Measurements from ENCODE around the gene AIMP1. TPM values are rescaled to one million over a fixed set of nuclear protein-coding genes. Genes with fewer than 3 reads are reported as not detected.

The AIMP1 gene
- total and polyA plus RNA-seq, 2 experiments from 2014 or later, result 33.7 to 53.7 TPM

- TF ChIP-seq EZH2 (IDR thresholded peaks at IDR 0.05; ENCODE audit: borderline replicate concordance) (no peak), EZH2phosphoT487 (IDR thresholded peaks at IDR 0.05; ENCODE audit: low read depth, severe bottlenecking, unreplicated experiment) (no peak), CTCF (IDR thresholded peaks at IDR 0.05; ENCODE audit: poor library complexity) (no peak)
- peaks cover 2% of the 10 kb centered on the region for H4K20me1 ChIP-seq (ENCODE audit: insufficient read depth, poor library complexity, severe bottlenecking)
- peak overlapping the region; percentile 73 for H2AFZ ChIP-seq
- H3K36me3 ChIP-seq (replicated peaks; ENCODE audit: insufficient read depth, low read depth), result no peaks in the 10 kb centered on the region
- H3K4me2 ChIP-seq, result peak overlapping the region; percentile 89
- peaks cover 90% of the 10 kb centered on the region for H3K79me2 ChIP-seq
- peak; percentile 62 for DNase-seq (ENCODE audit: low spot score)
- H3K4me1 ChIP-seq (ENCODE audit: insufficient read depth), result peaks cover 10% of the 10 kb centered on the region
- no peaks in the 10 kb centered on the region for H3K9me3 ChIP-seq (ENCODE audit: low read depth)
- 0% methylated on average over 13 of the region's 13 CpGs for WGBS (ENCODE audit: low lambda C conversion rate, missing lambda C conversion rate)
- no peaks in the 10 kb centered on the region for H3K27me3 ChIP-seq
- H3K9me2 ChIP-seq (replicated peaks; ENCODE audit: insufficient read depth), result no peaks in the 10 kb centered on the region
- peak overlapping the region; percentile 99 for H3K27ac ChIP-seq
- H3K4me3 ChIP-seq, result peak overlapping the region; percentile 74
Measured at GRCh38 chr4:106315476-106315967, 828 bp upstream of the AIMP1 start.

- Histone ChIP-seq H4K20me1 (ENCODE audit: insufficient read depth, poor library complexity, severe bottlenecking) (peaks cover 2% of the 10 kb centered on the region), H2AFZ (peak overlapping the region; percentile 73), H3K27ac (peak overlapping the region; percentile 99), H3K4me1 (ENCODE audit: insufficient read depth) (peaks cover 10% of the 10 kb centered on the region), H3K9me2 (replicated peaks; ENCODE audit: insufficient read depth) (no peaks in the 10 kb centered on the region), H3K27me3 (no peaks in the 10 kb centered on the region), H3K4me3 (peak overlapping the region; percentile 74), H3K79me2 (peaks cover 80% of the 10 kb centered on the region), H3K4me2 (peak overlapping the region; percentile 89), H3K36me3 (replicated peaks; ENCODE audit: insufficient read depth, low read depth) (no peaks in the 10 kb centered on the region), H3K9me3 (ENCODE audit: low read depth) (no peaks in the 10 kb centered on the region)
- DNase-seq (ENCODE audit: low spot score), result peak; percentile 15
- TF ChIP-seq EZH2 (IDR thresholded peaks at IDR 0.05; ENCODE audit: borderline replicate concordance) (no peak), CTCF (IDR thresholded peaks at IDR 0.05; ENCODE audit: poor library complexity) (no peak), EZH2phosphoT487 (IDR thresholded peaks at IDR 0.05; ENCODE audit: low read depth, severe bottlenecking, unreplicated experiment) (no peak)
- WGBS (ENCODE audit: low lambda C conversion rate, missing lambda C conversion rate), result 6% methylated on average over 13 of the region's 13 CpGs
Measured at GRCh38 chr4:106316773-106317409, 541 bp downstream of the AIMP1 start.

DNA sequence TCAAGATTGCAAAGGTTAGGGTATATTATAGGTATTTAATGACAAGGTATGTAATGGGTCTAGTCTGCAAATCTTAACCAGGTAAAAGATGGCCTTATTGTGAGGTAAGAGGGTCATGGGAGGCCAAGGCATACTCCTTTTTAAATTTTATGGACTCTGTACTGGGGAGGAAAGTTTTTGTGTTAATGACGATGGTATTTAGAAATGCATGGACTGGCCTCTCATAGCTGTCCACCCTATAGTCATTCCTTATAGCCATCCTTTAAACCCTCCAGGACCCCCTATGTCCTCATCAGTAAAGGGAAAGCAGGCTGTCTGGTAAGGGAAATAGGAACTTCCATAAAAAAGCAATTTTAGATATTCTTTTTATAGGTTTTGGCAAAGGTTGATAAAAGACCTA is 1.5 kb downstream of the AIMP1 start:
- Histone ChIP-seq H3K4me1 (ENCODE audit: insufficient read depth) (peaks cover 10% of the 10 kb centered on the region), H3K36me3 (replicated peaks; ENCODE audit: insufficient read depth, low read depth) (no peaks in the 10 kb centered on the region), H3K4me3 (peak overlapping the region; percentile 74), H3K4me2 (peak overlapping the region; percentile 89), H3K79me2 (peaks cover 78% of the 10 kb centered on the region), H3K9me3 (ENCODE audit: low read depth) (no peaks in the 10 kb centered on the region), H3K27me3 (no peaks in the 10 kb centered on the region), H3K9me2 (replicated peaks; ENCODE audit: insufficient read depth) (no peaks in the 10 kb centered on the region), H3K27ac (peak overlapping the region; percentile 99), H4K20me1 (ENCODE audit: insufficient read depth, poor library complexity, severe bottlenecking) (peaks cover 2% of the 10 kb centered on the region), H2AFZ (no peak overlapping the region)
- TF ChIP-seq EZH2phosphoT487 (IDR thresholded peaks at IDR 0.05; ENCODE audit: low read depth, severe bottlenecking, unreplicated experiment) (no peak), CTCF (IDR thresholded peaks at IDR 0.05; ENCODE audit: poor library complexity) (no peak), EZH2 (IDR thresholded peaks at IDR 0.05; ENCODE audit: borderline replicate concordance) (no peak)
- 73% methylated on average over 1 of the region's 1 CpG for WGBS (ENCODE audit: low lambda C conversion rate, missing lambda C conversion rate)
- no peak for DNase-seq (ENCODE audit: low spot score)

Measured in hepatocyte (in vitro differentiated cells).